ENCODE results near the gene PIGQ.

PIGQ gene

GRCh38 chr16:629833-630248 is 60.1 kb downstream of the PIGQ start:
- no peak for TF ChIP-seq CTCF (IDR thresholded peaks at IDR 0.05)
- H3K27me3 Mint-ChIP-seq (ENCODE audit: low read depth, poor library complexity), result peaks cover 3% of the 10 kb centered on the region
- peak overlapping the region; percentile 99 for H3K27ac Mint-ChIP-seq
- H3K4me1 Mint-ChIP-seq, result peaks cover 56% of the 10 kb centered on the region
- peak; percentile 81 for DNase-seq
- H3K4me3 Mint-ChIP-seq, result peak overlapping the region; percentile 72
- H3K9me3 Mint-ChIP-seq, result no peaks in the 10 kb centered on the region
- H3K36me3 Mint-ChIP-seq (ENCODE audit: low read depth), result peaks cover 11% of the 10 kb centered on the region

- no peak for TF ChIP-seq CTCF (IDR thresholded peaks at IDR 0.05)
- DNase-seq, result peak; percentile 57
- Mint-ChIP-seq H3K4me1 (peaks cover 53% of the 10 kb centered on the region), H3K4me3 (peak overlapping the region; percentile 86), H3K27me3 (ENCODE audit: low read depth, poor library complexity) (peaks cover 3% of the 10 kb centered on the region), H3K27ac (peak overlapping the region; percentile 99), H3K9me3 (no peaks in the 10 kb centered on the region), H3K36me3 (ENCODE audit: low read depth) (peaks cover 11% of the 10 kb centered on the region)
These were observed 60.6 kb downstream of the PIGQ start for GRCh38 chr16:630249-630814.

- peak; percentile 91 for DNase-seq
- H3K4me1 Mint-ChIP-seq, result peaks cover 51% of the 10 kb centered on the region
- no peak for TF ChIP-seq CTCF (IDR thresholded peaks at IDR 0.05)
- peaks cover 11% of the 10 kb centered on the region for H3K36me3 Mint-ChIP-seq (ENCODE audit: low read depth)
- no peaks in the 10 kb centered on the region for H3K9me3 Mint-ChIP-seq
- peak within 1 kb of the TSS; percentile 99 for H3K27ac Mint-ChIP-seq
- peaks cover 3% of the 10 kb centered on the region for H3K27me3 Mint-ChIP-seq (ENCODE audit: low read depth, poor library complexity)
- H3K4me3 Mint-ChIP-seq, result peak within 1 kb of the TSS; percentile 86
These were observed 61.1 kb downstream of the PIGQ start, which contains the start of gene WFIKKN1 for GRCh38 chr16:630815-631405. Gene WFIKKN1 (plus strand): TSS chr16:630985. CDS start chr16:631254, 269 bp downstream.

- no peak overlapping the region for H3K27ac Mint-ChIP-seq
- peaks cover 45% of the 10 kb centered on the region for H3K4me1 Mint-ChIP-seq
- H3K4me3 Mint-ChIP-seq, result peak overlapping the region; percentile 86
- no peaks in the 10 kb centered on the region for H3K9me3 Mint-ChIP-seq
- DNase-seq, result no peak
- TF ChIP-seq CTCF (IDR thresholded peaks at IDR 0.05), result no peak
- peaks cover 6% of the 10 kb centered on the region for H3K27me3 Mint-ChIP-seq (ENCODE audit: low read depth, poor library complexity)
- H3K36me3 Mint-ChIP-seq (ENCODE audit: low read depth), result peaks cover 5% of the 10 kb centered on the region
These were observed 62.1 kb downstream of the PIGQ start for GRCh38 chr16:631808-632358.

- Mint-ChIP-seq H3K4me3 (peak overlapping the region; percentile 86), H3K4me1 (peaks cover 43% of the 10 kb centered on the region), H3K27ac (no peak overlapping the region), H3K27me3 (ENCODE audit: low read depth, poor library complexity) (peaks cover 6% of the 10 kb centered on the region), H3K36me3 (ENCODE audit: low read depth) (peaks cover 5% of the 10 kb centered on the region), H3K9me3 (no peaks in the 10 kb centered on the region)
- no peak for DNase-seq
- no peak for TF ChIP-seq CTCF (IDR thresholded peaks at IDR 0.05)
These were observed 62.9 kb downstream of the PIGQ start for GRCh38 chr16:632486-633335.
